Activated CD4-positive, alpha-beta memory T cell treated with anti-CD3 and anti-CD28 coated beads for 36 hours (primary cell): Measurements from ENCODE around the gene ABHD15. TPM values are rescaled to one million over a fixed set of nuclear protein-coding genes. Genes with fewer than 3 reads are reported as not detected.

Experiments
- CTCF ChIA-PET: fragments of 350-600 bp; sonication (Branson Sonifier 250); formaldehyde crosslinking; loops from one replicate; lab custom pipeline; 2021; ENCODE audit warnings: antibody characterized with exemption, inconsistent platforms; lab: Charles Lee
- POLR2A ChIA-PET: fragments of 350-600 bp; sonication (Branson Sonifier 250); formaldehyde crosslinking; loops from one replicate; lab custom pipeline; 2021; ENCODE audit warnings: antibody characterized with exemption; lab: Charles Lee
- DNase-seq: peaks from one replicate; pipeline ENCODE4 v3.0.0-alpha.2; 2020
- H3K27ac Mint-ChIP-seq: one replicate; pipeline ENCODE4 v1.8.0; 2021; ENCODE audit warnings: mixed read lengths
- H3K27me3 Mint-ChIP-seq: one replicate; pipeline ENCODE4 v1.8.0; 2021; ENCODE audit warnings: mixed read lengths
- H3K36me3 Mint-ChIP-seq: one replicate; pipeline ENCODE4 v1.8.0; 2021; ENCODE audit warnings: mixed read lengths
- H3K4me1 Mint-ChIP-seq: one replicate; pipeline ENCODE4 v1.8.0; 2021; ENCODE audit warnings: low read depth, mixed read lengths
- H3K4me3 Mint-ChIP-seq: one replicate; pipeline ENCODE4 v1.8.0; 2021; ENCODE audit warnings: mild to moderate bottlenecking, mixed read lengths
- H3K9me3 Mint-ChIP-seq: one replicate; pipeline ENCODE4 v1.8.0; 2021; ENCODE audit warnings: mixed read lengths
- intact Hi-C: fragments of 100-400 bp; cut with micrococcal nuclease; formaldehyde crosslinking; loops from one replicate; pipeline ENCODE4 v1.15.1; 2023
- total RNA-seq, 2 experiments: library from RNA; stranded (reverse); gene quantifications; one replicate each; pipeline ENCODE4 v1.2.3, GENCODE V29; 2021

Gene ABHD15
- total RNA-seq, 2 experiments from 2014 or later, result 8.9 to 9.8 TPM

DNA sequence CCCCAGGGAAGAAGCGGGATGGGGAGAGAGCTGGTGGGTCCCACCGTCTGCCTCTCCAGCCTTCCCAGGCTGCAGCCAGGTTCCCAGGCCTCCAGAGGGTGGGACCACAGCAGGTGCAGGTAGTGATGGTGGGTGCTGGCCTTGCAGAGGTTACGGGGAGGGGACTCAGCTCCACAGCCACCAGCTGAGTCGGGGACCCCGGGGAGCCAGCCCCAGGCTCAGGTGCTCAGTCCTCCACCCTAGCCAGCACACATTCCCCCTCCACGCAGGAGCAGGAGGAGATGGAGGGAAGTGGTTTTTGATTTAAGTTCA is 6.7 kb upstream of the ABHD15 start:
- H3K27ac Mint-ChIP-seq, result no peak overlapping the region
- ChIA-PET POLR2A (interaction anchor here (1.2 to 1.4 kb wide), 3 partner anchors 14 to 45 kb away, joined by 3 to 4 read pairs (median 4); no protein-coding TSS in a partner anchor), CTCF (interaction anchor here (0.9 to 3.2 kb wide), 8 partner anchors 8 to 218 kb away, joined by 3 to 26 read pairs (median 8); partner anchors contain the start of gene ANKRD13B)
- peaks cover 18% of the 10 kb centered on the region for H3K4me1 Mint-ChIP-seq
- peaks cover 13% of the 10 kb centered on the region for H3K36me3 Mint-ChIP-seq
- no peak for DNase-seq
- intact Hi-C loops, result no loop called here
- no peaks in the 10 kb centered on the region for H3K27me3 Mint-ChIP-seq
- no peaks in the 10 kb centered on the region for H3K9me3 Mint-ChIP-seq
- H3K4me3 Mint-ChIP-seq, result no peak overlapping the region

DNA sequence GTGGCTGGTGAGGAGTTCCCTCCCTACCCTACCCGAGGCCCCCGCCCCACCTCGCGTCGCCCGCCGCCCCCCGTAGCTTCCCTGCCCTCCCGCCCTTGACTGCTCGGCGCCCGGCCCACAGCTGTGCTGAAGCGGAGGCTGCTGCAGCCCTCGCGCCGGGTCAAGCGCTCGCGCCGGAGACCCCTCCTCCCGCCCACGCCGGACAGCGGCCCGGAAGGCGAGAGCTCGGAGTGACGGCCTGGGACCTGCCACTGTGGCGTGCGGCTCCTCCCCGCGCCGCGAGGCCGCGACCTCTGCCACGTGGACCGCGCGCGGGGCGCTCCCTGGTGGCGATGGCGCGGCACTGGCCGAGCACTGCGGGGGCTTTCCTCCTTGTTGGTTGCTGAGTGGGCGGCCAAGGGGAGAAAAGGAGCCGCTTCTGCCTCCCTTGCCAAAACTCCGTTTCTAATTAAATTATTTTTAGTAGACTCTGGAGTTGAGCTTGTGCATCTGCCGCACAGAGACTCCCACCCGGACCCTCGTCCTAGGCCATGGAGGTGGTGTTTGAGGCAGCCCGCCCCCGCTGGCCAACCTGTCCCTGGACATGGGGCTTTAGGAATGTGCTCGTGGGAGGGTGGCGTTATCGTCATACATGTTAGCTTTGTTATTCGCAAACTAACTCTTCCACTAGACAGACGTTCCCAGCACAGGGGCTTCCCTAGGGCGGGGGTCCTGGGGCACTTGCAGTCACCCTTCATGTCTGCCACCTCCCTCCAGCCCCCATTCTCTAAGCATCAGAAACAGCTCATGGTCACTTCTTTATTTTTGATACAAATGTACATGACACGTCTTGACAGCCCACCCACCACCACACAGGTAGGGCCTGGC is 6.1 kb upstream of the ABHD15 start:
- intact Hi-C loops, result no loop called here
- no peak overlapping the region for H3K4me3 Mint-ChIP-seq
- no peaks in the 10 kb centered on the region for H3K9me3 Mint-ChIP-seq
- H3K4me1 Mint-ChIP-seq, result peaks cover 18% of the 10 kb centered on the region
- H3K36me3 Mint-ChIP-seq, result peaks cover 13% of the 10 kb centered on the region
- H3K27ac Mint-ChIP-seq, result no peak overlapping the region
- ChIA-PET POLR2A (interaction anchor here (1.2 to 1.4 kb wide), 3 partner anchors 15 to 45 kb away, joined by 3 to 4 read pairs (median 4); no protein-coding TSS in a partner anchor), CTCF (interaction anchor here (0.9 to 3.2 kb wide), 8 partner anchors 7 to 218 kb away, joined by 3 to 26 read pairs (median 8); partner anchors contain the start of gene ANKRD13B)
- DNase-seq, result peak; percentile 70
- no peaks in the 10 kb centered on the region for H3K27me3 Mint-ChIP-seq

- intact Hi-C loops, result no loop called here
- no peak overlapping the region for H3K27ac Mint-ChIP-seq
- no peaks in the 10 kb centered on the region for H3K27me3 Mint-ChIP-seq
- ChIA-PET CTCF (interaction anchor here (0.7 to 7.0 kb wide), 9 partner anchors 14 to 217 kb away, joined by 3 to 60 read pairs (median 6); partner anchors contain the start of gene ANKRD13B), POLR2A (interaction anchor here (1.1 kb wide), 1 partner anchor 16 kb away, joined by 3 read pairs; no protein-coding TSS in a partner anchor)
- no peaks in the 10 kb centered on the region for H3K9me3 Mint-ChIP-seq
- peaks cover 13% of the 10 kb centered on the region for H3K36me3 Mint-ChIP-seq
- peak; percentile 7 for DNase-seq
- peaks cover 18% of the 10 kb centered on the region for H3K4me1 Mint-ChIP-seq
- H3K4me3 Mint-ChIP-seq, result no peak overlapping the region
These were observed 5.2 kb upstream of the ABHD15 start for GRCh38 chr17:29571883-29572681.

- DNase-seq, result peak; percentile 7
- H3K4me1 Mint-ChIP-seq, result peaks cover 18% of the 10 kb centered on the region
- ChIA-PET POLR2A (interaction anchor here (1.1 kb wide), 1 partner anchor 16 kb away, joined by 3 read pairs; no protein-coding TSS in a partner anchor), CTCF (interaction anchor here (0.7 to 7.0 kb wide), 4 partner anchors 28 to 202 kb away, joined by 3 to 60 read pairs (median 10); no protein-coding TSS in a partner anchor)
- H3K27ac Mint-ChIP-seq, result no peak overlapping the region
- no peak overlapping the region for H3K4me3 Mint-ChIP-seq
- peaks cover 13% of the 10 kb centered on the region for H3K36me3 Mint-ChIP-seq
- no peaks in the 10 kb centered on the region for H3K9me3 Mint-ChIP-seq
- no peaks in the 10 kb centered on the region for H3K27me3 Mint-ChIP-seq
- intact Hi-C loops, result no loop called here
These were observed 4.6 kb upstream of the ABHD15 start for GRCh38 chr17:29571486-29571882.

DNA sequence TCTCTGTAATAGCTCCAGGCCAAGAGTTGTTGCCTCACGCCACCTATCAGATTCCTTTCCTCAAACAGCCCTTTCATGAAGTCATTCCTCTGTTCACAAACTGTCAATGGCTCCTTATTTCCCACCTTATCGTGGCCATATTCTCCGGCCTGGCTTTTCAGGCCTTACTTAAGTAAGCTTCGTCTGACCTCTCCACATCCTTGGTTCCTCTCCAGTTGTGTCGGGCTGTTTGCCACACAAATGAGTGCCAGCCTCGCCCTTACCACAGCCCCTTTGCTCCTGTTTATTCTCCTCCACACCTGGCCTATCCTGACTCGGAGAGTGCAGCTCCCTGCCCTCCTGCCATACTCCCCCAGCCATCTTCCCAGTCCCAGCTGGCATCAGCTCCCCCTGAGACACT is 3.7 kb upstream of the ABHD15 start:
- H3K27ac Mint-ChIP-seq, result no peak overlapping the region
- POLR2A ChIA-PET, result interaction anchor here (1.5 kb wide), 1 partner anchor 47 kb away, joined by 5 read pairs; no protein-coding TSS in a partner anchor
- no peaks in the 10 kb centered on the region for H3K27me3 Mint-ChIP-seq
- H3K4me1 Mint-ChIP-seq, result peaks cover 23% of the 10 kb centered on the region
- CTCF ChIA-PET, result interaction anchor here (1.1 to 7.0 kb wide), 5 partner anchors 9 to 48 kb away, joined by 3 to 60 read pairs (median 5); partner anchors contain the start of gene ANKRD13B
- H3K4me3 Mint-ChIP-seq, result no peak overlapping the region
- peak; percentile 7 for DNase-seq
- peaks cover 10% of the 10 kb centered on the region for H3K36me3 Mint-ChIP-seq
- intact Hi-C loops, result no loop called here
- no peaks in the 10 kb centered on the region for H3K9me3 Mint-ChIP-seq

DNA sequence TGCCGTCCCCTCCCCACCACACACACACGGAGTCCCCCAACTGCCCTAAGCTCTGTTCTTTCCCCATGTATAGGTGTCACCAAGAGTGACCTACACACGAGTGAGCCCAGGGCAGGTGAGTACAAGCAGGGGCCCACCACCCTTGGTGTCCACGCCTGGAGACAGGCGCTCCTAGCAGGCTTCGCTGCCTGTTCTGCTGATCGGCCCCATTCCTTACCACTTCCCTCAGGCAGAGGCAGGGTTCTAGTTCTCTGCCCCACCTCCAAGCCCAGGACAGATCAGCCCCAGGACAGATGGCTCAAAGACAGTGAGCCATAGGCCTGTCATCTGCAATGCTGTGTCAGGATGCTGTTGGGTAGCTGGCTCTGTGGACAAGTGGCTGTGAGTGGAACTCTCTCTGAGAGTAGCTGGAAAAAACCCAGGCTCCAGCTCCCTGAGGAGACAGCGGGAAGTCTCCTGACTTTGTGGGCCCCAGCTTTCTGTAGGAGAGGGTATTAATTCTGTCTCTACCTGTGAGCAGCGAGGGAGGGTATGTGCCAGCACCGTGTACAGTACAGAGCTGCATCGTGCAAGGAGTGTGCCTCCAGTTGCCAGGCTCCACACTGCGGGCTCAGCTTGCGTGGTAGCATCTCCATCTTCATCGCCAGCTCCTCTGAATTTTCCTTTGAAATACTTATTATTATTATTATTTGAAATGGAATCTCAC is 2.6 kb upstream of the ABHD15 start:
- peaks cover 32% of the 10 kb centered on the region for H3K4me1 Mint-ChIP-seq
- DNase-seq, result peak; percentile 13
- intact Hi-C loops, result loop anchor here (5.0 to 10.0 kb wide), 3 partner anchors 193 to 425 kb away; no protein-coding TSS in a partner anchor
- ChIA-PET CTCF (interaction anchor here (1.1 to 7.0 kb wide), 9 partner anchors 10 to 200 kb away, joined by 3 to 60 read pairs (median 7); partner anchors contain the start of gene ANKRD13B), POLR2A (interaction anchor here (0.9 to 3.5 kb wide), 3 partner anchors 9 to 48 kb away, joined by 3 to 21 read pairs (median 5); no protein-coding TSS in a partner anchor)
- H3K36me3 Mint-ChIP-seq, result peaks cover 3% of the 10 kb centered on the region
- H3K9me3 Mint-ChIP-seq, result no peaks in the 10 kb centered on the region
- no peaks in the 10 kb centered on the region for H3K27me3 Mint-ChIP-seq
- peak overlapping the region; percentile 2 for H3K27ac Mint-ChIP-seq
- peak overlapping the region; percentile 77 for H3K4me3 Mint-ChIP-seq

- CTCF ChIA-PET, result interaction anchor here (0.5 to 7.0 kb wide), 14 partner anchors 8 to 432 kb away, joined by 3 to 60 read pairs (median 7); partner anchors contain the start of genes ANKRD13B and GIT1
- no peaks in the 10 kb centered on the region for H3K27me3 Mint-ChIP-seq
- H3K27ac Mint-ChIP-seq, result peak within 1 kb of the TSS; percentile 94
- peak within 1 kb of the TSS; percentile 86 for H3K4me3 Mint-ChIP-seq
- no peaks in the 10 kb centered on the region for H3K9me3 Mint-ChIP-seq
- intact Hi-C loops, result loop anchor here (1.0 to 10.0 kb wide), 6 partner anchors 12 to 424 kb away; partner anchors contain the start of gene NUFIP2
- POLR2A ChIA-PET, result interaction anchor here (0.9 to 3.9 kb wide), 4 partner anchors 10 to 49 kb away, joined by 3 to 30 read pairs (median 12); partner anchors contain the start of gene ANKRD13B
- H3K4me1 Mint-ChIP-seq, result peaks cover 38% of the 10 kb centered on the region
- DNase-seq, result peak; percentile 93
- peaks cover 7% of the 10 kb centered on the region for H3K36me3 Mint-ChIP-seq
These were observed 1.8 kb upstream of the ABHD15 start, which contains the start of gene TP53I13 for GRCh38 chr17:29568331-29569244. TSS of gene TP53I13 (plus strand) at chr17:29568701. CDS start at chr17:29568759, 58 bp downstream.

- intact Hi-C loops, result loop anchor here (1.0 to 10.0 kb wide), 8 partner anchors 10 to 423 kb away; partner anchors contain the start of gene NUFIP2
- H3K9me3 Mint-ChIP-seq, result no peaks in the 10 kb centered on the region
- no peaks in the 10 kb centered on the region for H3K27me3 Mint-ChIP-seq
- peak; percentile 88 for DNase-seq
- peaks cover 7% of the 10 kb centered on the region for H3K36me3 Mint-ChIP-seq
- CTCF ChIA-PET, result interaction anchor here (0.7 to 7.0 kb wide), 12 partner anchors 9 to 431 kb away, joined by 3 to 60 read pairs (median 7); partner anchors contain the start of genes ANKRD13B and GIT1
- peaks cover 32% of the 10 kb centered on the region for H3K4me1 Mint-ChIP-seq
- POLR2A ChIA-PET, result interaction anchor here (0.7 to 3.9 kb wide), 5 partner anchors 14 to 55 kb away, joined by 3 to 30 read pairs (median 3); partner anchors contain the start of genes ANKRD13B and CORO6
- peak overlapping the region; percentile 86 for H3K4me3 Mint-ChIP-seq
- H3K27ac Mint-ChIP-seq, result peak overlapping the region; percentile 94
These were observed 905 bp upstream of the ABHD15 start for GRCh38 chr17:29567554-29568330.

DNA sequence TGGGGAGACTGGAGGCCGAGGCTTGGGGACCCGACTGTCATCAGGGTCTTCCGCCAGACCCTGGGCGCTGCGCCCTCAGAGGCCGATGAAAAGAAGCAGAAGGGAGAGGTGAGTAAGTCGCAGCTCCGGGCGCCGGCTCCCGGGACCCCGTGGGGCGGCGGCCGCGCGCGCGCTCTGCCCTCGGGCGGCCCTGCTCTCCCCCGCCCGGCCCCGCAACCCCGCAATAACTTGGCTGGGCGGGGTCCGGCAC is 392 bp upstream of the ABHD15 start:
- H3K9me3 Mint-ChIP-seq, result no peaks in the 10 kb centered on the region
- peak overlapping the region; percentile 87 for H3K4me3 Mint-ChIP-seq
- peak overlapping the region; percentile 90 for H3K27ac Mint-ChIP-seq
- peaks cover 32% of the 10 kb centered on the region for H3K4me1 Mint-ChIP-seq
- ChIA-PET CTCF (interaction anchor here (0.6 to 7.0 kb wide), 11 partner anchors 9 to 277 kb away, joined by 3 to 60 read pairs (median 7); partner anchors contain the start of genes ANKRD13B and GIT1), POLR2A (interaction anchor here (0.9 to 3.9 kb wide), 6 partner anchors 20 to 55 kb away, joined by 3 to 30 read pairs (median 3); partner anchors contain the start of genes ANKRD13B and CORO6)
- H3K36me3 Mint-ChIP-seq, result peaks cover 11% of the 10 kb centered on the region
- intact Hi-C loops, result loop anchor here (1.0 to 10.0 kb wide), 5 partner anchors 10 to 422 kb away; no protein-coding TSS in a partner anchor
- no peak for DNase-seq
- no peaks in the 10 kb centered on the region for H3K27me3 Mint-ChIP-seq
